ENCODE results near the gene RASSF5. TPM values are rescaled to one million over a fixed set of nuclear protein-coding genes. Genes with fewer than 3 reads are reported as not detected.

Gene RASSF5
- total RNA-seq, 5 donors from 2014 or later (not counting 1 experiment from before 2014, with no cell fraction given): 174 to 224 (median 204) TPM

DNA sequence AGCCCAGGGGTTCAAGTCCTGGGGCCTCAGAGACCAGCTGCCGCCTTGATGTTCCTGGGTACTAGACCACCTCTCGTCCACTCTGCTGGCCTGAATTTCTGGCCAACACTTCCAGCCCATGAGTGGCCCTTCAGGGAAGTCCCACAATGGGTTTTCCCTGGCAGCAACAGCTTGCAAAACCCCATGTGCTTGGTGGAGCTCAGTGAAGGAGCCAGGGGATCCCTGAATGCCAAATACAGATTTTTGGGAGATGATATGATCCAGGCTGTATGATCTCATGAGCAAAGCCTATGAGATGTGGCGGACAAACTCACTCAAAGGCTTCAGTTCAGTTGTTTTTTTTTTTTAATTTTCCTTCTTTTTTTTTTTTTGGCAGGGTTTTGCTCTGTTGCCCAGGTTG, 9.6 kb upstream of the RASSF5 start:
- no peak for ATAC-seq (replicated peaks in 1 of 4)
- Histone ChIP-seq H3K4me3 (ENCODE audit: control insufficient read depth in 1 of 2, extremely low read depth in 1 of 2, low read length in 1 of 2) (no peak overlapping the region), H3K4me1 (ENCODE audit: control insufficient read depth in 1 of 2, extremely low read depth in 1 of 2, insufficient read depth in 2 of 2, low read length in 2 of 2) (no peaks in the 10 kb centered on the region), H3K36me3 (ENCODE audit: control insufficient read depth in 2 of 2, extremely low read depth in 1 of 2, insufficient read depth in 1 of 2, low read length in 1 of 2) (peaks cover 10 to 56% of the 10 kb centered on the region in 2 donors), H3K27ac (ENCODE audit: low read length) (no peak overlapping the region), H3K27me3 (replicated peaks in 1 of 2; ENCODE audit: control insufficient read depth in 2 of 2, extremely low read depth in 1 of 2, insufficient read depth in 2 of 2, low read length in 1 of 2) (no peaks in the 10 kb centered on the region), H3K9me3 (no peaks in the 10 kb centered on the region)
- WGBS (ENCODE audit: insufficient coverage): 100% methylated on average over 2 of the region's 3 CpGs
- DNase-seq: no peak
- H3K9me3 Mint-ChIP-seq: no peaks in the 10 kb centered on the region
- no peak overlapping the region for H3K4me3 Mint-ChIP-seq
- H3K27me3 Mint-ChIP-seq: no peaks in the 10 kb centered on the region
- peak overlapping the region in 1 of 2 donors; percentile 49 for H3K27ac Mint-ChIP-seq
- POLR2A ChIA-PET: interaction anchor here in 1 of 2 donors (0.7 kb wide), 1 partner anchor 9 kb away, joined by 7 read pairs; no protein-coding TSS in a partner anchor
- H3K36me3 Mint-ChIP-seq: peaks cover 24% of the 10 kb centered on the region
- peaks cover 0 to 16% (median 0%) of the 10 kb centered on the region in 3 donors for H3K4me1 Mint-ChIP-seq
- CTCF ChIA-PET: interaction anchor here in 1 of 2 donors (0.6 to 0.7 kb wide), 2 partner anchors 17 to 53 kb away, joined by 3 to 9 read pairs; no protein-coding TSS in a partner anchor

DNA sequence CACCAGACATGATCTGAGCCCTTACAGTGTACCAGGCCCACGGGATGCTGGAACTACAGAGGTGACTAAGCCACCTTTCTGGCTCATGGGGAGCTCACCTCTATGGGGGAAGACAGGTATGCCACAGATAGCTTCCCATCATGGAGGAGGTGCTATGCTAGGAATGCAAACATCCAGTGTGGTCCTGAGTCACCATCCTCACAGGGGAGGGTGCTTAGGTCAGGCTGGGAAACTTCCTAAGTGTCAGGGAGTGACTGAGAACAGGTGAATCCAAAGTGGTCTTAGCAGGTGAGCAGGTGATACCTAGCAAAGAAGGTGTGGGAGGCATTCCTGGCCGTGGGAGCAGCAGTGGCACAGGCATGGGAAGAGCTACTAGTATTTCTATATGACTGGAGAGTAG, 8.6 kb upstream of the RASSF5 start:
- H3K9me3 ChIP-seq: no peaks in the 10 kb centered on the region
- H3K4me3 ChIP-seq (ENCODE audit: control insufficient read depth in 1 of 2, extremely low read depth in 1 of 2, low read length in 1 of 2): no peak overlapping the region
- Mint-ChIP-seq H3K9me3 (no peaks in the 10 kb centered on the region), H3K4me1 (peaks cover 0 to 21% (median 7%) of the 10 kb centered on the region in 3 donors), H3K4me3 (no peak overlapping the region), H3K27ac (peak overlapping the region in 1 of 2 donors; percentile 47), H3K36me3 (peaks cover 24% of the 10 kb centered on the region), H3K27me3 (no peaks in the 10 kb centered on the region)
- no peak for ATAC-seq (replicated peaks in 1 of 4)
- ChIA-PET CTCF (interaction anchor here in 1 of 2 donors (0.6 kb wide), 1 partner anchor 54 kb away, joined by 9 read pairs; no protein-coding TSS in a partner anchor), POLR2A (no interaction called here)
- DNase-seq: no peak
- no peak overlapping the region for H3K27ac ChIP-seq (ENCODE audit: low read length)
- peaks cover 10 to 47% of the 10 kb centered on the region in 2 donors for H3K36me3 ChIP-seq (ENCODE audit: control insufficient read depth in 2 of 2, extremely low read depth in 1 of 2, insufficient read depth in 1 of 2, low read length in 1 of 2)
- WGBS (ENCODE audit: insufficient coverage): 100% methylated on average over 1 of the region's 2 CpGs
- no peaks in the 10 kb centered on the region for H3K27me3 ChIP-seq (replicated peaks in 1 of 2; ENCODE audit: control insufficient read depth in 2 of 2, extremely low read depth in 1 of 2, insufficient read depth in 2 of 2, low read length in 1 of 2)
- peaks cover 0 to under 1% of the 10 kb centered on the region in 2 experiments for H3K4me1 ChIP-seq (ENCODE audit: control insufficient read depth in 1 of 2, extremely low read depth in 1 of 2, insufficient read depth in 2 of 2, low read length in 2 of 2)

DNA sequence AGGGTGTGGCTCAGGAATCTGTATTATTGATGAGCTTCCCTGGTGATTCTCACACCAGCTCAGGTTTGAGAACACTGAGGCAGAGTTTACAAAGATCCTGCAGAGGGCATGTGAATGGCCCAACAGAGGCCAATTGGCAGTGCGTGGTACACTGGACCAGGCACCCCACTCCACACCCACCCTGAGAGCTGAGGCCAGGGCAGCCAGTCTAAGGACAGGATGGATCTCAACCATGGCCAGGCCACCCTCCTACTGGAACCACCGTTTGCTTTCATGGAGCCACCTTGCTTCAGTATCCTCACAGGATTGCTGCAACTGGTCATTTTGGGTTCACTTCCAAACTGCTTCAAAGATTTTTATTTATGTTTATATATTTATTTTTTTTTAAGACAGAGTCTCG, 7.3 kb upstream of the RASSF5 start:
- ChIA-PET CTCF (no interaction called here), POLR2A (no interaction called here)
- Mint-ChIP-seq H3K9me3 (no peaks in the 10 kb centered on the region), H3K36me3 (peaks cover 21% of the 10 kb centered on the region), H3K4me1 (peaks cover 0 to 35% (median 20%) of the 10 kb centered on the region in 3 donors), H3K4me3 (no peak overlapping the region), H3K27me3 (no peaks in the 10 kb centered on the region), H3K27ac (no peak overlapping the region)
- H3K4me1 ChIP-seq (ENCODE audit: control insufficient read depth in 1 of 2, extremely low read depth in 1 of 2, insufficient read depth in 2 of 2, low read length in 2 of 2): peaks cover 0 to 14% of the 10 kb centered on the region in 2 experiments
- H3K27ac ChIP-seq (ENCODE audit: low read length): no peak overlapping the region
- no peak overlapping the region for H3K4me3 ChIP-seq (ENCODE audit: control insufficient read depth in 1 of 2, extremely low read depth in 1 of 2, low read length in 1 of 2)
- peaks cover 6 to 34% of the 10 kb centered on the region in 2 donors for H3K36me3 ChIP-seq (ENCODE audit: control insufficient read depth in 2 of 2, extremely low read depth in 1 of 2, insufficient read depth in 1 of 2, low read length in 1 of 2)
- H3K27me3 ChIP-seq (replicated peaks in 1 of 2; ENCODE audit: control insufficient read depth in 2 of 2, extremely low read depth in 1 of 2, insufficient read depth in 2 of 2, low read length in 1 of 2): no peaks in the 10 kb centered on the region
- no peak for ATAC-seq (replicated peaks in 1 of 4)
- DNase-seq: no peak
- H3K9me3 ChIP-seq: no peaks in the 10 kb centered on the region
- whole genome bisulfite sequencing (ENCODE audit: insufficient coverage): 100% methylated on average over 1 of the region's 3 CpGs

DNA sequence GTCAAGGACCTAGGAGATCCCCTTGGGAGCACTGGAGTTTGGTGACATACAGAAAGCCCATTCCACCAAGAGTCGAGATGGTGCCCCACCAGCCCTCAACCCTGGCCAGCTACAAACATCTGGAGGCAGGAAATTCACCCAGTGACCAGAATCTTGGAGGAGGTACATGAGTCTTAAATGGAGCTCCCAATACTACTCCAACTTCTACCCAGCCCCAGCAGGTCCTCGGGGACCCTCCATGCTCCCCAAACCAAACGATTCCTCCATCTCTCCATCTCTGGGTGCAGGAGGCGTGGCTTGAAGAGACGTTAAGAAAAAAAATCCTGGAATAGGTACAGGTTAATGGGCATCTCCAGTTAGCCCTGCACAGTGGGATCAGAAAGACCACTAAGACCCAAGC, 5.5 kb upstream of the RASSF5 start:
- no peaks in the 10 kb centered on the region for H3K9me3 ChIP-seq
- Mint-ChIP-seq H3K36me3 (peaks cover 11% of the 10 kb centered on the region), H3K9me3 (no peaks in the 10 kb centered on the region), H3K4me1 (peaks cover 13 to 39% (median 34%) of the 10 kb centered on the region in 3 donors), H3K4me3 (no peak overlapping the region), H3K27me3 (no peaks in the 10 kb centered on the region), H3K27ac (peak overlapping the region; percentile 20 to 69)
- H3K4me1 ChIP-seq (ENCODE audit: control insufficient read depth in 1 of 2, extremely low read depth in 1 of 2, insufficient read depth in 2 of 2, low read length in 2 of 2): peaks cover 0 to 23% of the 10 kb centered on the region in 2 experiments
- WGBS (ENCODE audit: insufficient coverage): 84% methylated on average over 3 of the region's 5 CpGs
- H3K27ac ChIP-seq (ENCODE audit: low read length): no peak overlapping the region
- peaks cover 6 to 16% of the 10 kb centered on the region in 2 donors for H3K36me3 ChIP-seq (ENCODE audit: control insufficient read depth in 2 of 2, extremely low read depth in 1 of 2, insufficient read depth in 1 of 2, low read length in 1 of 2)
- no peak for ATAC-seq (replicated peaks in 1 of 4)
- no peak overlapping the region for H3K4me3 ChIP-seq (ENCODE audit: control insufficient read depth in 1 of 2, extremely low read depth in 1 of 2, low read length in 1 of 2)
- DNase-seq: no peak
- ChIA-PET CTCF (interaction anchor here in 1 of 2 donors (0.5 kb wide), 1 partner anchor 119 kb away, joined by 3 read pairs; no protein-coding TSS in a partner anchor), POLR2A (interaction anchor here in 1 of 2 donors (0.6 kb wide), 1 partner anchor 107 kb away, joined by 3 read pairs; no protein-coding TSS in a partner anchor)
- H3K27me3 ChIP-seq (replicated peaks in 1 of 2; ENCODE audit: control insufficient read depth in 2 of 2, extremely low read depth in 1 of 2, insufficient read depth in 2 of 2, low read length in 1 of 2): no peaks in the 10 kb centered on the region

DNA sequence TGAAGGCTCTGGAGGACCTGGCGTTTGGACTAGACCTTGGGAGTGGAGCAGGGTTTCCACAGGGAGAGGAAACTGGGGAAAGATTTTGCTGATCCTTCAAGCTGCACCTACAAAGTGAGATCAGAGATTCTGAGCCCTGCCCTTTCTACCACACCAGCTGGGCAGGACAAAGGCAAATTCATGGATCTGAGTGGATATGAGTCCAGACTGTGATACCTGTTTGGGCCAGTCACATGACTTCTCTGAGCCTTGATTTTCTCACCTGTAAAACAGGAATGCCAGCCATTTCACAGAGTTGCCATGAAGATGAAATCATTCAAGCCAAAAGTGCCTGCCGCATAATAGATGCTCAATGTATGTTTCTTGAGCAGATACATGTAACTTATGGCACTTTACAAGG, 4.9 kb upstream of the RASSF5 start:
- Mint-ChIP-seq H3K27me3 (no peaks in the 10 kb centered on the region), H3K9me3 (no peaks in the 10 kb centered on the region), H3K27ac (peak overlapping the region in 1 of 2 donors; percentile 75), H3K36me3 (peaks cover 7% of the 10 kb centered on the region), H3K4me3 (no peak overlapping the region), H3K4me1 (peaks cover 13 to 36% (median 34%) of the 10 kb centered on the region in 3 donors)
- Histone ChIP-seq H3K27ac (ENCODE audit: low read length) (no peak overlapping the region), H3K36me3 (ENCODE audit: control insufficient read depth in 2 of 2, extremely low read depth in 1 of 2, insufficient read depth in 1 of 2, low read length in 1 of 2) (peaks cover 6 to 11% of the 10 kb centered on the region in 2 donors), H3K9me3 (no peaks in the 10 kb centered on the region), H3K4me3 (ENCODE audit: control insufficient read depth in 1 of 2, extremely low read depth in 1 of 2, low read length in 1 of 2) (no peak overlapping the region), H3K4me1 (ENCODE audit: control insufficient read depth in 1 of 2, extremely low read depth in 1 of 2, insufficient read depth in 2 of 2, low read length in 2 of 2) (peaks cover 0 to 27% of the 10 kb centered on the region in 2 experiments), H3K27me3 (replicated peaks in 1 of 2; ENCODE audit: control insufficient read depth in 2 of 2, extremely low read depth in 1 of 2, insufficient read depth in 2 of 2, low read length in 1 of 2) (no peaks in the 10 kb centered on the region)
- POLR2A ChIA-PET: interaction anchor here in 1 of 2 donors (0.6 kb wide), 1 partner anchor 107 kb away, joined by 3 read pairs; no protein-coding TSS in a partner anchor
- DNase-seq: no peak
- 100% methylated on average over 2 of the region's 2 CpGs for WGBS (ENCODE audit: insufficient coverage)
- CTCF ChIA-PET: interaction anchor here in 1 of 2 donors (0.5 kb wide), 1 partner anchor 119 kb away, joined by 3 read pairs; no protein-coding TSS in a partner anchor
- no peak for ATAC-seq (replicated peaks in 1 of 4)

DNA sequence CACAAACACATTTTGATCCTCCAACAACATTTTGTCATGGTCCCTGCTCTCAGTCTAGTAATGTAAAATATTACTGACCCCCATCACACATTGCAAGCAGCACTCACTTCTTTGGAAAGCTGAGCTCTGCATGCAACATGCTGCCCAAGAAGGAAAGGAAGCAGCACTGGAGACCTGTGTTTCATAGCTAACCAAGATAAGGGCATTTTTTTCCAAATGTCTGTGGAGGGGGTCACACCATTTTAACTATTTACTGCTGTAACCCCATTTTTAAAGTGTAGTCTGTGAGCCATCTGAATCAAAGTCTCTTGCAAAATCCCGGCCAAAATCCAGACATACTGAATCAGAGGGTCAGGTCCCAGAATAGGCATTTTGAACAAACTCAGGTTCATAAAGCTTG, 4.5 kb upstream of the RASSF5 start:
- Histone ChIP-seq H3K27ac (ENCODE audit: low read length) (no peak overlapping the region), H3K9me3 (no peaks in the 10 kb centered on the region), H3K4me3 (ENCODE audit: control insufficient read depth in 1 of 2, extremely low read depth in 1 of 2, low read length in 1 of 2) (no peak overlapping the region), H3K27me3 (replicated peaks in 1 of 2; ENCODE audit: control insufficient read depth in 2 of 2, extremely low read depth in 1 of 2, insufficient read depth in 2 of 2, low read length in 1 of 2) (peaks cover 0 to under 1% of the 10 kb centered on the region in 2 experiments), H3K4me1 (ENCODE audit: control insufficient read depth in 1 of 2, extremely low read depth in 1 of 2, insufficient read depth in 2 of 2, low read length in 2 of 2) (peaks cover 0 to 28% of the 10 kb centered on the region in 2 experiments), H3K36me3 (ENCODE audit: control insufficient read depth in 2 of 2, extremely low read depth in 1 of 2, insufficient read depth in 1 of 2, low read length in 1 of 2) (peaks cover 6 to 7% of the 10 kb centered on the region in 2 donors)
- peak overlapping the region in 1 of 2 donors; percentile 75 for H3K27ac Mint-ChIP-seq
- WGBS (ENCODE audit: insufficient coverage): no CpG with 5 or more reads among the region's 1 CpG
- POLR2A ChIA-PET: no interaction called here
- no peaks in the 10 kb centered on the region for H3K9me3 Mint-ChIP-seq
- H3K4me3 Mint-ChIP-seq: no peak overlapping the region
- no peaks in the 10 kb centered on the region for H3K27me3 Mint-ChIP-seq
- peaks cover 7% of the 10 kb centered on the region for H3K36me3 Mint-ChIP-seq
- DNase-seq: no peak
- peaks cover 13 to 36% (median 35%) of the 10 kb centered on the region in 3 donors for H3K4me1 Mint-ChIP-seq
- CTCF ChIA-PET: no interaction called here
- ATAC-seq (replicated peaks in 1 of 4): no peak

Data from T-cell (primary cell).